ENCODE results near the gene TLL1.

Gene TLL1

DNA sequence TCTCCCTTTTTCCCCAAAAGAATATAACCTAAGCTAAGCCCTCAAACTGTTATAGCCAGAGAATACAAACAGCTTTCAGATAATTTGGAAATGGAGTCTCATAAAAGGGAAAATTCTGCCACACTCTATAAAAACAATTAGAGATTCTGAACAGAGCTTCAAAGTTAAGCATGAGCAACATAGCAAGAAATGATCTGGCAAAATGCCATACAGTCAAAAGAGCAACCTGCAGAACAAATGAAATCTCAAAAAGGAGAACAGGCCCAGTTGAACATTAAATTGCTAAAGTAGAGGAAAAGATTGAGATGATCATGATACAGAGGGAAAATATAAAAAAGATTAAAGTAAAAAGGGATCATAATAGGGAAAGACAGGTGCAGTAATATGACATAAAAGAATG is 250.5 kb downstream of the TLL1 start:
- TF ChIP-seq, protein P1, sequence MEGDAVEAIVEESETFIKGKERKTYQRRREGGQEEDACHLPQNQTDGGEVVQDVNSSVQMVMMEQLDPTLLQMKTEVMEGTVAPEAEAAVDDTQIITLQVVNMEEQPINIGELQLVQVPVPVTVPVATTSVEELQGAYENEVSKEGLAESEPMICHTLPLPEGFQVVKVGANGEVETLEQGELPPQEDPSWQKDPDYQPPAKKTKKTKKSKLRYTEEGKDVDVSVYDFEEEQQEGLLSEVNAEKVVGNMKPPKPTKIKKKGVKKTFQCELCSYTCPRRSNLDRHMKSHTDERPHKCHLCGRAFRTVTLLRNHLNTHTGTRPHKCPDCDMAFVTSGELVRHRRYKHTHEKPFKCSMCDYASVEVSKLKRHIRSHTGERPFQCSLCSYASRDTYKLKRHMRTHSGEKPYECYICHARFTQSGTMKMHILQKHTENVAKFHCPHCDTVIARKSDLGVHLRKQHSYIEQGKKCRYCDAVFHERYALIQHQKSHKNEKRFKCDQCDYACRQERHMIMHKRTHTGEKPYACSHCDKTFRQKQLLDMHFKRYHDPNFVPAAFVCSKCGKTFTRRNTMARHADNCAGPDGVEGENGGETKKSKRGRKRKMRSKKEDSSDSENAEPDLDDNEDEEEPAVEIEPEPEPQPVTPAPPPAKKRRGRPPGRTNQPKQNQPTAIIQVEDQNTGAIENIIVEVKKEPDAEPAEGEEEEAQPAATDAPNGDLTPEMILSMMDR (IDR thresholded peaks at IDR 0.05), result no peak

GRCh38 chr4:166128403-166128802 is 255.4 kb downstream of the TLL1 start:
- no peaks in the 10 kb centered on the region for H3K79me2 ChIP-seq
- H3K9me3 ChIP-seq (ENCODE audit: control insufficient read depth, low read length), result no peaks in the 10 kb centered on the region
- no peak overlapping the region for H3K4me3 ChIP-seq (ENCODE audit: low read depth, low read length)
- no peak overlapping the region for H2AFZ ChIP-seq
- no peaks in the 10 kb centered on the region for H3K36me3 ChIP-seq (ENCODE audit: control insufficient read depth, insufficient read depth, low read length)
- TF ChIP-seq, protein P1 (IDR thresholded peaks at IDR 0.05), result no peak
- H3K27me3 ChIP-seq (ENCODE audit: control insufficient read depth, insufficient read depth, low read length), result no peaks in the 10 kb centered on the region
- H3K27ac ChIP-seq, result no peak overlapping the region
- H3K9ac ChIP-seq, result no peak overlapping the region
- H3K4me2 ChIP-seq (ENCODE audit: low read length), result no peak overlapping the region
- no peaks in the 10 kb centered on the region for H3K4me1 ChIP-seq

More for the DNA sequence above, 250.5 kb downstream of the TLL1 start:
- Histone ChIP-seq H3K27me3 (ENCODE audit: control insufficient read depth, insufficient read depth, low read length) (no peaks in the 10 kb centered on the region), H3K27ac (no peak overlapping the region), H3K4me2 (ENCODE audit: low read length) (no peak overlapping the region), H3K4me3 (ENCODE audit: low read depth, low read length) (no peak overlapping the region), H3K4me1 (no peaks in the 10 kb centered on the region), H3K36me3 (ENCODE audit: control insufficient read depth, insufficient read depth, low read length) (no peaks in the 10 kb centered on the region), H3K9me3 (ENCODE audit: control insufficient read depth, low read length) (no peaks in the 10 kb centered on the region), H3K79me2 (no peaks in the 10 kb centered on the region), H2AFZ (no peak overlapping the region), H3K9ac (no peak overlapping the region)

GRCh38 chr4:166134285-166134684 is 261.2 kb downstream of the TLL1 start:
- Histone ChIP-seq H2AFZ (no peak overlapping the region), H3K27me3 (ENCODE audit: control insufficient read depth, insufficient read depth, low read length) (no peaks in the 10 kb centered on the region), H3K36me3 (ENCODE audit: control insufficient read depth, insufficient read depth, low read length) (no peaks in the 10 kb centered on the region), H3K9ac (no peak overlapping the region), H3K4me2 (ENCODE audit: low read length) (no peak overlapping the region), H3K4me1 (no peaks in the 10 kb centered on the region), H3K9me3 (ENCODE audit: control insufficient read depth, low read length) (no peaks in the 10 kb centered on the region), H3K27ac (no peak overlapping the region), H3K4me3 (ENCODE audit: low read depth, low read length) (no peak overlapping the region), H3K79me2 (no peaks in the 10 kb centered on the region)
- TF ChIP-seq, protein P1 (IDR thresholded peaks at IDR 0.05), result no peak

DNA sequence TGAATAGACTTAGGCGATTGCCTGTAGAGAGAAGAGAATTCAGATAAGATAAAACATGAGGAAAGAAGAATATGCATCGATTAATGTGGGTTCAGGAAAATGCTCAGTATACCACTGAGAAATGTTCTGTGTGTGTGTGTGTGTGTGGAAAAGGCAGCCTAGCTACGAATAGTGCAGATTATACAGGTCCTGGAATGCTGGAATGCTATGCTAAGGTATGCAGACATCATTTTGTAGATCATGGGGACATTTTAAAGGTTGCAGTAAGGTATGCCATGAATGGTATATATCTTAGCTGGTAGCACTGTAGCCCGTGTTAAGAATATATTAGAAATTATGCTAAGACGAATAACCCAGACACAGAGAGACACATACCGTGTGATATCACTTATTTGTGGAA is 267.9 kb downstream of the TLL1 start:
- Histone ChIP-seq H3K4me3 (ENCODE audit: low read depth, low read length) (no peak overlapping the region), H3K36me3 (ENCODE audit: control insufficient read depth, insufficient read depth, low read length) (no peaks in the 10 kb centered on the region), H3K27ac (no peak overlapping the region), H3K4me1 (no peaks in the 10 kb centered on the region), H3K9me3 (ENCODE audit: control insufficient read depth, low read length) (no peaks in the 10 kb centered on the region), H3K4me2 (ENCODE audit: low read length) (no peak overlapping the region), H2AFZ (no peak overlapping the region), H3K9ac (no peak overlapping the region), H3K79me2 (no peaks in the 10 kb centered on the region), H3K27me3 (ENCODE audit: control insufficient read depth, insufficient read depth, low read length) (no peaks in the 10 kb centered on the region)
- TF ChIP-seq, protein P1 (IDR thresholded peaks at IDR 0.05), result no peak

DNA sequence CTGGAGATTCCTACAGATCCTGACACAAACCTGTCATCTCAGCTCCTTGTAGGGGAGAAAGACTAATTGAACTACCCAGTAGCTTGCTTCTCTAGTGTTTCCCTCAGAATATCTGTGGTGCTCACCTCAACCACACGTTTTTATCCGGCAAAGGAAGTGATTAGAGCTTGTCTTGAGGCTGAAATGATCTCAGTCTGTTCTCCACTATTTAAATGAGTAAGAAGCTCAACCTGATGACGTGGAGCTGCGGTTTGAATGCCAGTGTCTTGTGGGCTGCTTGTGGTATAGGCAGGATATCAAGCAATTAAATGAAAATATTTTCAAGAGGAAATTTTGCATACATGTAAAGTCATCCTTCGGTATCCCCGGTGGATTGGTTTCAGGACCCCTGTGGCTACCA is 270.2 kb downstream of the TLL1 start:
- H2AFZ ChIP-seq, result no peak overlapping the region
- no peaks in the 10 kb centered on the region for H3K36me3 ChIP-seq (ENCODE audit: control insufficient read depth, insufficient read depth, low read length)
- H3K4me3 ChIP-seq (ENCODE audit: low read depth, low read length), result no peak overlapping the region
- H3K4me1 ChIP-seq, result no peaks in the 10 kb centered on the region
- no peaks in the 10 kb centered on the region for H3K79me2 ChIP-seq
- H3K9me3 ChIP-seq (ENCODE audit: control insufficient read depth, low read length), result no peaks in the 10 kb centered on the region
- no peaks in the 10 kb centered on the region for H3K27me3 ChIP-seq (ENCODE audit: control insufficient read depth, insufficient read depth, low read length)
- H3K9ac ChIP-seq, result no peak overlapping the region
- TF ChIP-seq, protein P1 (IDR thresholded peaks at IDR 0.05), result no peak
- H3K4me2 ChIP-seq (ENCODE audit: low read length), result no peak overlapping the region
- H3K27ac ChIP-seq, result no peak overlapping the region
